OCI-LY3 (cell line): ENCODE results near the gene IQCH.
"Not testable (repeated sequence)": the region's sequence is repeated elsewhere in the genome, so short reads cannot be mapped to it uniquely, and the experiment has no call there.

Experiments used
- H2AFZ ChIP-seq: fragments of 200-600, 300-600 bp; shearing (Covaris generic); 2 replicates; pipeline ENCODE4 v1.6.0; 2014; ENCODE audit warnings: antibody characterized with exemption, low read depth, low read length
- H3K27ac ChIP-seq: fragments of 200-600, 300-600 bp; sonication (generic); 2 replicates; pipeline ENCODE4 v1.5.1; 2014; ENCODE audit warnings: mild to moderate bottlenecking, low read length, moderate library complexity, mixed read lengths
- H3K27me3 ChIP-seq: fragments of 200-600, 300-600 bp; sonication (generic); 2 replicates; pipeline ENCODE4 v1.6.1; 2014; ENCODE audit warnings: low read depth, low read length, mixed read lengths
- H3K36me3 ChIP-seq: fragments of 200-600, 300-600 bp; sonication (generic); replicated peaks from 2 replicates; pipeline ENCODE3; 2014; ENCODE audit warnings: low read depth, low read length, mixed read lengths
- H3K4me1 ChIP-seq: fragments of 300-600, 200-600 bp; sonication (generic); 2 replicates; pipeline ENCODE4 v1.6.1; 2014; ENCODE audit warnings: low read length, mixed read lengths
- H3K4me2 ChIP-seq: fragments of 200-600, 300-600 bp; sonication (generic); 2 replicates; pipeline ENCODE4 v1.6.1; 2014; ENCODE audit warnings: low read length, mixed read lengths
- H3K4me3 ChIP-seq: fragments of 300-600, 200-600 bp; sonication (generic); 2 replicates; pipeline ENCODE4 v1.5.1; 2014; ENCODE audit warnings: antibody characterized with exemption, mild to moderate bottlenecking, low read length, moderate library complexity
- H3K79me2 ChIP-seq: fragments of 300-600, 200-600 bp; shearing (Covaris generic); 2 replicates; pipeline ENCODE4 v1.6.1; 2014; ENCODE audit warnings: mild to moderate bottlenecking, low read length, mixed read lengths
- H3K9ac ChIP-seq: fragments of 300-600, 200-600 bp; shearing (Covaris generic); 2 replicates; pipeline ENCODE4 v1.6.0; 2014; ENCODE audit warnings: mild to moderate bottlenecking, low read length, moderate library complexity
- H3K9me3 ChIP-seq: fragments of 200-600, 300-600 bp; shearing (Covaris generic); 2 replicates; pipeline ENCODE4 v1.6.1; 2014; ENCODE audit warnings: low read length, mixed read lengths; ENCODE audit not compliant: insufficient read depth
- H4K20me1 ChIP-seq: fragments of 200-600, 300-600 bp; sonication (generic); 2 replicates; pipeline ENCODE4 v1.6.1; 2016; ENCODE audit warnings: low read length, mixed read lengths; ENCODE audit not compliant: insufficient read depth
- EZH2phosphoT487 ChIP-seq: fragments of 200-600 bp; shearing (Covaris generic); IDR thresholded peaks from 2 replicates; pipeline ENCODE4 v1.6.1; 2018; ENCODE audit warnings: antibody characterized with exemption, mixed run types, low read depth
- TF ChIP-seq, protein P1 (sequence below): fragments of 200-600, 300-600 bp; sonication (generic); IDR thresholded peaks from 2 replicates; pipeline ENCODE4 v1.5.1; 2014; ENCODE audit warnings: antibody characterized with exemption, low read length, low read depth

IQCH gene

DNA sequence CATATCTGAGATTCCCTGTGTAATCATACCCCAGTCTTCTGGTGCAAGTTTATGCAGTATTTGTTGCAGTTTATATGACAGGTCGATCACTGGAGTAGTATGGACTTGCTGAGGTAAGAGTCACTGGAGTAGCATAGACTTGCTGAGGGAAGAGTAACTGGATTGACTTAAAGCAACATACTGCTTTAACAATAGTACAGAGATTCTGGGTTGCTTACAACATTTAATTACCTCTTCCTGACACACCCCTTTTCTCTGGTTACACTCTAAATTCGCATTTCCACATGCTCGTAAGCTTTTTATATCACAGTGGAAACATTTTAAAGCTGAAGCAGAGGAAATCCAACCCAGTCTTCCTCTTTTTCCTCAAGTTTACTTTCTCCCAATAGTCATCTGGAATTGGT, 11.9 kb upstream of the IQCH start:
- H3K4me2 ChIP-seq: peak overlapping the region; percentile 57
- H3K27ac ChIP-seq: peak overlapping the region; percentile 91
- peak overlapping the region; percentile 51 for H3K4me3 ChIP-seq
- H3K27me3 ChIP-seq: no peaks in the 10 kb centered on the region
- 0 out of 2 replicates have a peak, but pooled peaks cover 3% of the 10 kb centered on the region for H4K20me1 ChIP-seq
- H3K9me3 ChIP-seq: no peaks in the 10 kb centered on the region
- peaks cover 46% of the 10 kb centered on the region for H3K4me1 ChIP-seq
- H3K36me3 ChIP-seq: peaks cover 32% of the 10 kb centered on the region
- H3K79me2 ChIP-seq: peaks cover 72% of the 10 kb centered on the region
- H2AFZ ChIP-seq: no peak overlapping the region
- TF ChIP-seq, protein P1, sequence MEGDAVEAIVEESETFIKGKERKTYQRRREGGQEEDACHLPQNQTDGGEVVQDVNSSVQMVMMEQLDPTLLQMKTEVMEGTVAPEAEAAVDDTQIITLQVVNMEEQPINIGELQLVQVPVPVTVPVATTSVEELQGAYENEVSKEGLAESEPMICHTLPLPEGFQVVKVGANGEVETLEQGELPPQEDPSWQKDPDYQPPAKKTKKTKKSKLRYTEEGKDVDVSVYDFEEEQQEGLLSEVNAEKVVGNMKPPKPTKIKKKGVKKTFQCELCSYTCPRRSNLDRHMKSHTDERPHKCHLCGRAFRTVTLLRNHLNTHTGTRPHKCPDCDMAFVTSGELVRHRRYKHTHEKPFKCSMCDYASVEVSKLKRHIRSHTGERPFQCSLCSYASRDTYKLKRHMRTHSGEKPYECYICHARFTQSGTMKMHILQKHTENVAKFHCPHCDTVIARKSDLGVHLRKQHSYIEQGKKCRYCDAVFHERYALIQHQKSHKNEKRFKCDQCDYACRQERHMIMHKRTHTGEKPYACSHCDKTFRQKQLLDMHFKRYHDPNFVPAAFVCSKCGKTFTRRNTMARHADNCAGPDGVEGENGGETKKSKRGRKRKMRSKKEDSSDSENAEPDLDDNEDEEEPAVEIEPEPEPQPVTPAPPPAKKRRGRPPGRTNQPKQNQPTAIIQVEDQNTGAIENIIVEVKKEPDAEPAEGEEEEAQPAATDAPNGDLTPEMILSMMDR: no peak
- TF ChIP-seq EZH2phosphoT487: no peak
- H3K9ac ChIP-seq: peak overlapping the region; percentile 5; the same call in 1 of the 2 replicates

DNA sequence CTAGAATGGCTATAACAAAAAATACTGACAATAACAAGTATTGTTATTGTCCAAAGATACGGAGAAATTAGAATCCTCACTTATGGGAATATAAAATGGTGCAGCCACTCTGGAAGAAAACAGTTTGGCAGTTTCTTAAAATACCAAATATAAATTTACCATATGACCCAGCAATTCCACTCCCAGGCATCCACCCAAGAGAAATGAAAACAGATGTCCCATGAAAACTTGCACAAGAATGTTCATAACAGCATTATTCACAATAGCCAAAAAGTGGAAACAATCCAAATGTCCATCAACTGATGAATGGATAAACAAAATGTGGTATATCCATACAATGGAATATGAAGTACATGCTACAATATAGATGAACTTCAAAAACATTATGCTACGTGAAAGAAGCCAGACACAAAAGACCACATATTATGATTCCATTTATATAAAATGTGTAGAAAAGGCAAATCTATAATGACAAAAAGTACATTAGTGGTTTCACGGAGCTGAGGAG, 9.6 kb upstream of the IQCH start:
- Histone ChIP-seq H4K20me1 (0 out of 2 replicates have a peak, but pooled peaks cover 3% of the 10 kb centered on the region), H3K36me3 (peaks cover 35% of the 10 kb centered on the region), H3K27ac (no peak overlapping the region), H3K4me1 (peaks cover 33% of the 10 kb centered on the region), H3K4me2 (no peak overlapping the region), H3K9me3 (no peaks in the 10 kb centered on the region), H3K79me2 (peaks cover 73% of the 10 kb centered on the region), H3K27me3 (no peaks in the 10 kb centered on the region), H3K4me3 (no peak overlapping the region), H3K9ac (no peak overlapping the region), H2AFZ (no peak overlapping the region)
- TF ChIP-seq EZH2phosphoT487: no peak
- TF ChIP-seq, protein P1: no peak

DNA sequence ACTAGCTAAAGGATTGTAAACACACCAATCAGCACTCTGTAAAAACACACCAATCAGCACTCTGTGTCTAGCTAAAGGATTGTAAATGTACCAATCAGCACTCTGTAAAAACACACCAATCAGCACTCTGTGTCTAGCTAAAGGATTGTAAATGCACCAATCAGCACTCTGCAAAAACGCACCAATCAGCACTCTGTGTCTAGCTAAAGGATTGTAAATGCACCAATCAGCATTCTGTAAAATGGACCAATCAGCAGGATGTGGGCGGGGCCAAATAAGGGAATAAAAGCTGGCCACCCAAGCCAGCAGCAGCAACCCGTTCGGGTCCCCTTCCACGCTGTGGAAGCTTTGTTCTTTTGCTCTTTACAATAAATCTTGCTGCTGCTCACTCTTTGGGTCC, 8.0 kb upstream of the IQCH start:
- H3K4me2 ChIP-seq, H3K4me3 ChIP-seq, H3K9me3 ChIP-seq: not testable (repeated sequence)

DNA sequence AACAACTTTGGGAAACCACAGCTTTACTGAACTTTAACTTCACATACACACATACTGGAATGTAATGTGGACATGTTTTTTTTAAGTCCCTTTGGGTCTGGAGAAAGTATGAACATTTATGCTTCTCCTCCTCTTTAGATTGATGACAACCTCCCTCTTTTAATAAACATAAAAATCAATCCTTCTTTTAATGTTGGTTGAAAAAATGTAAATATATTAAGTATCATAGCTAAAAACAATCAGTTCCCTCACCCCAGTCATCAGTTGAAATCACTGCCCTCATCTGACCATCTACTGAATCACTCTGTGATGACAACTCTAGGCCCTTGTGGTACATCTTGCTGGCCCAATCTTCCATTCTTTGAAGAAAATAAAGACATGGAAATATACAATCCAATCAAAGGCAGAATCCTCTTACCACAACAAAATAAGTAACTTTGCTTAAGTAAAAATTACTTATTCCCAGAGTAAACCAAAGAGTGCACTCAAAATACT, 6.5 kb upstream of the IQCH start:
- H3K27me3 ChIP-seq: no peaks in the 10 kb centered on the region
- peaks cover 31% of the 10 kb centered on the region for H3K36me3 ChIP-seq
- peaks cover 11% of the 10 kb centered on the region for H3K4me1 ChIP-seq
- no peak overlapping the region for H3K9ac ChIP-seq
- no peak overlapping the region for H2AFZ ChIP-seq
- H3K9me3 ChIP-seq: no peaks in the 10 kb centered on the region
- H3K27ac ChIP-seq: no peak overlapping the region
- H4K20me1 ChIP-seq: no peaks in the 10 kb centered on the region
- no peak overlapping the region for H3K4me2 ChIP-seq
- no peak overlapping the region for H3K4me3 ChIP-seq
- TF ChIP-seq, protein P1: no peak
- no peak for TF ChIP-seq EZH2phosphoT487
- peaks cover 91% of the 10 kb centered on the region for H3K79me2 ChIP-seq

More for the DNA sequence above, 8.0 kb upstream of the IQCH start:
- H2AFZ ChIP-seq, H4K20me1 ChIP-seq, H3K27ac ChIP-seq, H3K27me3 ChIP-seq, H3K9ac ChIP-seq: not testable (repeated sequence)
- Histone ChIP-seq H3K4me1 (peaks cover 19% of the 10 kb centered on the region), H3K79me2 (peaks cover 85% of the 10 kb centered on the region), H3K36me3 (peaks cover 35% of the 10 kb centered on the region)
